ENCODE measurements around the gene SPPL3.

SPPL3 gene

DNA sequence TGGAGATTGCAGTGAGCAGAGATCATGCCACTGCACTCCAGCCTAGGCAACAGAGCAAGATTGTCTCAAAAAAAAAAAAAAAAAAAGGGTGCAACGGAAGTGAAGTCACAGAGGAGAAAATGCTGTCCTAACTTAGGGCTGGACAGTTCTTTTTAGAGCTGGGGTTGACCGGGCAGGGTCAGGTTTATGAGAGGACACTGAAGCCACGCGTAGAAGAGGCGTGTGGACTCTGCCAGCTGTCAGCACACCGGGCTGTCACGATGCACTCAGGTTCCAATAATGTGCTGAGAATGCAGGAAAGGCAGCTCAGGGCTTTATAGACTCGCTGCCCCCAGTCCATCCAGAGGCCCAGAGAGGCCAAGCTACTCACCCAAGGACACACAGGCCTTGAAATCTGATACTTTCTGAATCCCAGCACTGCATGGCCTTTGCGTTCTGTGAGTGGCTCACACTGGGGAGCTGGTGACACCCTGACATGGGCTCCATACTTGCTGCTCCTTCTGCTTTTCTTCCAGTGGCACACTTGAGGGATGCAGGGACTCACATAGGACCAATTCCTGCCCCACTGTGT is 28.9 kb upstream of the SPPL3 start:
- H3K4me1 ChIP-seq (ENCODE audit: control insufficient read depth, low read length) = no peaks in the 10 kb centered on the region
- no peaks in the 10 kb centered on the region for H4K20me1 ChIP-seq (ENCODE audit: control insufficient read depth, insufficient read depth, low read depth, low read length)
- H3F3A ChIP-seq (ENCODE audit: control insufficient read depth, insufficient read depth) = no peaks in the 10 kb centered on the region
- no peaks in the 10 kb centered on the region for H3K36me3 ChIP-seq (ENCODE audit: control insufficient read depth, low read length)
- H3K27me3 ChIP-seq (ENCODE audit: control insufficient read depth, low read length) = no peaks in the 10 kb centered on the region
- no peaks in the 10 kb centered on the region for H3K79me2 ChIP-seq (ENCODE audit: control insufficient read depth, low read length)
- no peak overlapping the region for H3K4me3 ChIP-seq (ENCODE audit: low read length)
- no peak overlapping the region for H3K4me2 ChIP-seq (ENCODE audit: low read length)
- no peak for TF ChIP-seq EZH2phosphoT487 (IDR thresholded peaks at IDR 0.05; ENCODE audit: borderline replicate concordance, low read length)
- TF ChIP-seq, protein P1, sequence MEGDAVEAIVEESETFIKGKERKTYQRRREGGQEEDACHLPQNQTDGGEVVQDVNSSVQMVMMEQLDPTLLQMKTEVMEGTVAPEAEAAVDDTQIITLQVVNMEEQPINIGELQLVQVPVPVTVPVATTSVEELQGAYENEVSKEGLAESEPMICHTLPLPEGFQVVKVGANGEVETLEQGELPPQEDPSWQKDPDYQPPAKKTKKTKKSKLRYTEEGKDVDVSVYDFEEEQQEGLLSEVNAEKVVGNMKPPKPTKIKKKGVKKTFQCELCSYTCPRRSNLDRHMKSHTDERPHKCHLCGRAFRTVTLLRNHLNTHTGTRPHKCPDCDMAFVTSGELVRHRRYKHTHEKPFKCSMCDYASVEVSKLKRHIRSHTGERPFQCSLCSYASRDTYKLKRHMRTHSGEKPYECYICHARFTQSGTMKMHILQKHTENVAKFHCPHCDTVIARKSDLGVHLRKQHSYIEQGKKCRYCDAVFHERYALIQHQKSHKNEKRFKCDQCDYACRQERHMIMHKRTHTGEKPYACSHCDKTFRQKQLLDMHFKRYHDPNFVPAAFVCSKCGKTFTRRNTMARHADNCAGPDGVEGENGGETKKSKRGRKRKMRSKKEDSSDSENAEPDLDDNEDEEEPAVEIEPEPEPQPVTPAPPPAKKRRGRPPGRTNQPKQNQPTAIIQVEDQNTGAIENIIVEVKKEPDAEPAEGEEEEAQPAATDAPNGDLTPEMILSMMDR (IDR thresholded peaks at IDR 0.05; ENCODE audit: low read depth, low read length, poor library complexity, severe bottlenecking) = no peak
- H3K9me3 ChIP-seq (ENCODE audit: control insufficient read depth, insufficient read depth, low read length) = no peaks in the 10 kb centered on the region
- no peak overlapping the region for H3K27ac ChIP-seq (ENCODE audit: low read depth, low read length)
- no peaks in the 10 kb centered on the region for H3K9me2 ChIP-seq (replicated peaks; ENCODE audit: control insufficient read depth, low read length)

DNA sequence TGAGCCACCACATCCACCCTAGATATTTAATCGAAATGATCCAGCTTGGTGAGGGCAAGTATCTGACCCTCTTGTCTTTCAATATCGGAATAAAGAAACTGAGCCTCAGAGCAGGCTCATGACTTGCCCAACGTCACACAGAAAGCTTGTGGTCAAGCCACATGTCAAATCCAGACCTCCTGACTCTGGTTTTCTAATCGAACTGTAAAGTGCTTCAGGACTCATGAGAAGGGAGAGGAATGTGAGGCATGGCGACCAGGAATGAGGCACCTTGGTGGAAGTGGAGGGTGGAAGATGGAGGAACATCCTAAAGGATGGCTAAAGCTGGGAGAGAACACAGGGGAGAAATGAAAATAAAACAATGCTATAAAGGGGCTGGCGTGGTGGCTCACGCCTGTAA is 27.9 kb upstream of the SPPL3 start:
- H4K20me1 ChIP-seq (ENCODE audit: control insufficient read depth, insufficient read depth, low read depth, low read length) = no peaks in the 10 kb centered on the region
- H3K27ac ChIP-seq (ENCODE audit: low read depth, low read length) = no peak overlapping the region
- H3K4me3 ChIP-seq (ENCODE audit: low read length) = no peak overlapping the region
- H3K4me1 ChIP-seq (ENCODE audit: control insufficient read depth, low read length) = no peaks in the 10 kb centered on the region
- no peaks in the 10 kb centered on the region for H3K9me2 ChIP-seq (replicated peaks; ENCODE audit: control insufficient read depth, low read length)
- no peaks in the 10 kb centered on the region for H3K36me3 ChIP-seq (ENCODE audit: control insufficient read depth, low read length)
- H3K27me3 ChIP-seq (ENCODE audit: control insufficient read depth, low read length) = no peaks in the 10 kb centered on the region
- no peak overlapping the region for H3K4me2 ChIP-seq (ENCODE audit: low read length)
- no peaks in the 10 kb centered on the region for H3K79me2 ChIP-seq (ENCODE audit: control insufficient read depth, low read length)
- no peaks in the 10 kb centered on the region for H3K9me3 ChIP-seq (ENCODE audit: control insufficient read depth, insufficient read depth, low read length)
- no peaks in the 10 kb centered on the region for H3F3A ChIP-seq (ENCODE audit: control insufficient read depth, insufficient read depth)
- TF ChIP-seq EZH2phosphoT487 (IDR thresholded peaks at IDR 0.05; ENCODE audit: borderline replicate concordance, low read length) = no peak
- TF ChIP-seq, protein P1 (IDR thresholded peaks at IDR 0.05; ENCODE audit: low read depth, low read length, poor library complexity, severe bottlenecking) = no peak

DNA sequence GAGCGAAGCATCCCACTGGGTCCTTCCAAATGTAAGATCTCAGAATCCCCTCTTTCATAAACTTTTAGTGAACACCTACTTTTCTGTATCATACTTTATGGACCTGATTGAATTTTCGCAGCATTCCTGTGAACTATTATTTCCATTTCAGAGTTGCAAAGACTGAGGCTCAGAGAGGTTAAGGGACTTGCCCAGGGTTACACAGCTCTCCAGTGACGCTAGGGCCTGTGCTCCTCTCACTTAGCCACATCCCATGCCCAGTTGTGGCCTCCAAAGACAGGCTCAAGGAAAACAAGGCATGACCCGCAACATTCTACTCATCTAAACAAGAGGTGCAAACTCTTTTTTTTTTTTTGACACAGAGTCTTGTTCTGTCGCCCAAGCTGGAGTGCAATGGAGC is 25.9 kb upstream of the SPPL3 start:
- TF ChIP-seq EZH2phosphoT487 (IDR thresholded peaks at IDR 0.05; ENCODE audit: borderline replicate concordance, low read length) = no peak
- TF ChIP-seq, protein P1 (IDR thresholded peaks at IDR 0.05; ENCODE audit: low read depth, low read length, poor library complexity, severe bottlenecking) = no peak
- no peaks in the 10 kb centered on the region for H3K4me1 ChIP-seq (ENCODE audit: control insufficient read depth, low read length)
- no peaks in the 10 kb centered on the region for H3F3A ChIP-seq (ENCODE audit: control insufficient read depth, insufficient read depth)
- H3K9me3 ChIP-seq (ENCODE audit: control insufficient read depth, insufficient read depth, low read length) = no peaks in the 10 kb centered on the region
- H3K79me2 ChIP-seq (ENCODE audit: control insufficient read depth, low read length) = no peaks in the 10 kb centered on the region
- H3K4me3 ChIP-seq (ENCODE audit: low read length) = no peak overlapping the region
- no peaks in the 10 kb centered on the region for H4K20me1 ChIP-seq (ENCODE audit: control insufficient read depth, insufficient read depth, low read depth, low read length)
- H3K4me2 ChIP-seq (ENCODE audit: low read length) = no peak overlapping the region
- H3K27ac ChIP-seq (ENCODE audit: low read depth, low read length) = no peak overlapping the region
- no peaks in the 10 kb centered on the region for H3K9me2 ChIP-seq (replicated peaks; ENCODE audit: control insufficient read depth, low read length)
- no peaks in the 10 kb centered on the region for H3K27me3 ChIP-seq (ENCODE audit: control insufficient read depth, low read length)
- H3K36me3 ChIP-seq (ENCODE audit: control insufficient read depth, low read length) = no peaks in the 10 kb centered on the region
